ENCODE measurements around the gene PCED1B. TPM values are rescaled to one million over a fixed set of nuclear protein-coding genes. Genes with fewer than 3 reads are reported as not detected.

The PCED1B gene
- total and polyA plus RNA-seq, 2 donors from 2014 or later: 2.8 to 9.2 TPM

GRCh38 chr12:47244835-47245234, 165.4 kb downstream of the PCED1B start:
- Histone ChIP-seq H3K4me1 (ENCODE audit: control insufficient read depth in 2 of 3, insufficient read depth in 2 of 3, low read depth in 1 of 3, low read length in 3 of 3) (no peaks in the 10 kb centered on the region), H3K27me3 (ENCODE audit: control insufficient read depth, insufficient read depth, low read length) (no peaks in the 10 kb centered on the region), H3K36me3 (ENCODE audit: control insufficient read depth in 2 of 3, insufficient read depth in 3 of 3, low read length in 3 of 3) (no peaks in the 10 kb centered on the region), H3K4me3 (ENCODE audit: low read length in 3 of 3) (no peak overlapping the region), H3K9ac (ENCODE audit: low read length in 3 of 3) (no peak overlapping the region), H3K9me3 (ENCODE audit: control insufficient read depth in 2 of 3, insufficient read depth in 1 of 3, low read length in 3 of 3) (no peaks in the 10 kb centered on the region), H3K27ac (ENCODE audit: low read depth in 2 of 2, low read length in 2 of 2) (no peak overlapping the region)
- intact Hi-C loops (cut with DNase I): no loop called here
- TF ChIP-seq CTCF (IDR thresholded peaks at IDR 0.05; ENCODE audit: borderline replicate concordance, extremely low read depth, insufficient read depth): no peak
- FAIRE-seq (no peak), DNase-seq (no peak)

DNA sequence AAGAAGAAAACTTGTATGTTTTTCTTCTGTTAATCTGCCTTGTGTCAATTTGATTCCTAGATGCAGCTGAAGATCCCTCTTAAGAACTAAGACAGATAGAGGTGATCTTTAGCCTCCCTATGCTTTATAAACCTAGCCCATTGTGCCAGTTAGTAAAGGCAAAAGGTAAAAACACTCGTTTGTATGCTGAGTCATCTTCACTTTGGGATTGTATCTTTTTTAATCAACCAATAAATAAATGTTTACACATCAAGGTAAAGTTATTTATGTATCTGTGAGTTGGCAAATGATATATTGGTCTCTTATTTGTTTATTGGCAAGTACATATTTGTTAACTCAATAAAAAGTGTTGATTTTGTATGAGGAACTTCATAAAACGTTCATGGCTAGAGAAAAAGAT, 166.2 kb downstream of the PCED1B start:
- intact Hi-C loops (cut with DNase I): no loop called here
- Histone ChIP-seq H3K4me3 (ENCODE audit: low read length in 3 of 3) (no peak overlapping the region), H3K27me3 (ENCODE audit: control insufficient read depth, insufficient read depth, low read length) (no peaks in the 10 kb centered on the region), H3K9ac (ENCODE audit: low read length in 3 of 3) (no peak overlapping the region), H3K9me3 (ENCODE audit: control insufficient read depth in 2 of 3, insufficient read depth in 1 of 3, low read length in 3 of 3) (no peaks in the 10 kb centered on the region), H3K36me3 (ENCODE audit: control insufficient read depth in 2 of 3, insufficient read depth in 3 of 3, low read length in 3 of 3) (no peaks in the 10 kb centered on the region), H3K27ac (ENCODE audit: low read depth in 2 of 2, low read length in 2 of 2) (no peak overlapping the region), H3K4me1 (ENCODE audit: control insufficient read depth in 2 of 3, insufficient read depth in 2 of 3, low read depth in 1 of 3, low read length in 3 of 3) (no peaks in the 10 kb centered on the region)
- DNase-seq (no peak), FAIRE-seq (no peak)
- TF ChIP-seq CTCF (IDR thresholded peaks at IDR 0.05; ENCODE audit: borderline replicate concordance, extremely low read depth, insufficient read depth): no peak

DNA sequence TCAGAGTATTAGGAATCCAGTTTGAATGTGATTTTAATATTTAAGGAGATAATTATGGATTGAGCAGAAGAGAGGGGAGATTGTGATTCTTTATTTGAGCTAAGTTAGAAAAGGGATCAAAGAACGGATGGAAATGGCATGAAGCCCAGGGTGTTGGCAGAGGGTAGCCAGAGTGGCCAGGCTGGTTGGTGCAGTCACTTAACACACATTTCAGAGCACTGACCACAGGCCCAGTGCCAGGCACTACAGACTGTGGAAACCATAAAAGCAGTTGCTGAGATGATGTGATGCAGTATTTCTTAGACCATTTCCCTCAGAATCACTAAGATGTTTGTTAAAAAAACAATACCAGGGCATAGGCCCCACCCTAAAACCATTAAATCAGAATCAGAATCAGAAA, 168.0 kb downstream of the PCED1B start:
- Histone ChIP-seq H3K36me3 (ENCODE audit: control insufficient read depth in 2 of 3, insufficient read depth in 3 of 3, low read length in 3 of 3) (no peaks in the 10 kb centered on the region), H3K9ac (ENCODE audit: low read length in 3 of 3) (no peak overlapping the region), H3K9me3 (ENCODE audit: control insufficient read depth in 2 of 3, insufficient read depth in 1 of 3, low read length in 3 of 3) (no peaks in the 10 kb centered on the region), H3K4me1 (ENCODE audit: control insufficient read depth in 2 of 3, insufficient read depth in 2 of 3, low read depth in 1 of 3, low read length in 3 of 3) (no peaks in the 10 kb centered on the region), H3K4me3 (ENCODE audit: low read length in 3 of 3) (no peak overlapping the region), H3K27me3 (ENCODE audit: control insufficient read depth, insufficient read depth, low read length) (no peaks in the 10 kb centered on the region), H3K27ac (ENCODE audit: low read depth in 2 of 2, low read length in 2 of 2) (no peak overlapping the region)
- intact Hi-C loops (cut with DNase I): no loop called here
- FAIRE-seq (no peak), DNase-seq (no peak)
- no peak for TF ChIP-seq CTCF (IDR thresholded peaks at IDR 0.05; ENCODE audit: borderline replicate concordance, extremely low read depth, insufficient read depth)

GRCh38 chr12:47249082-47249481, 169.7 kb downstream of the PCED1B start:
- DNase-seq (no peak), FAIRE-seq (no peak)

More at GRCh38 chr12:47249082-47249481, 169.7 kb downstream of the PCED1B start:
- Histone ChIP-seq H3K9me3 (ENCODE audit: control insufficient read depth in 2 of 3, insufficient read depth in 1 of 3, low read length in 3 of 3) (no peaks in the 10 kb centered on the region), H3K36me3 (ENCODE audit: control insufficient read depth in 2 of 3, insufficient read depth in 3 of 3, low read length in 3 of 3) (no peaks in the 10 kb centered on the region), H3K4me3 (ENCODE audit: low read length in 3 of 3) (no peak overlapping the region), H3K27me3 (ENCODE audit: control insufficient read depth, insufficient read depth, low read length) (no peaks in the 10 kb centered on the region), H3K9ac (ENCODE audit: low read length in 3 of 3) (no peak overlapping the region), H3K27ac (ENCODE audit: low read depth in 2 of 2, low read length in 2 of 2) (no peak overlapping the region), H3K4me1 (ENCODE audit: control insufficient read depth in 2 of 3, insufficient read depth in 2 of 3, low read depth in 1 of 3, low read length in 3 of 3) (no peaks in the 10 kb centered on the region)
- intact Hi-C loops (cut with DNase I): no loop called here
- no peak for TF ChIP-seq CTCF (IDR thresholded peaks at IDR 0.05; ENCODE audit: borderline replicate concordance, extremely low read depth, insufficient read depth)
